ENCODE results near the gene INTS13.

- TF ChIP-seq RAD21 (IDR thresholded peaks at IDR 0.05; ENCODE audit: low read length) (no peak), CHD2 (IDR thresholded peaks at IDR 0.05; ENCODE audit: low read length, partially characterized antibody) (no peak), SIN3A (IDR thresholded peaks at IDR 0.05; ENCODE audit: borderline replicate concordance, low read depth, low read length) (no peak), EP300 (IDR thresholded peaks at IDR 0.05; ENCODE audit: borderline replicate concordance in 1 of 2, low read depth in 1 of 2, low read length in 1 of 2) (no peak), SMC3 (IDR thresholded peaks at IDR 0.05; ENCODE audit: low read depth, low read length) (no peak), POLR2AphosphoS5 (IDR thresholded peaks at IDR 0.05; ENCODE audit: low read depth, low read length) (no peak), YY1 (IDR thresholded peaks at IDR 0.05; ENCODE audit: low read depth) (no peak), USF2 (IDR thresholded peaks at IDR 0.05; ENCODE audit: borderline replicate concordance, low read depth, low read length) (no peak), TEAD4 (IDR thresholded peaks at IDR 0.05; ENCODE audit: borderline replicate concordance, insufficient read depth) (no peak), JUND (IDR thresholded peaks at IDR 0.05) (no peak), GABPA (IDR thresholded peaks at IDR 0.05; ENCODE audit: low read depth) (no peak)
- TF ChIP-seq, protein P1, sequence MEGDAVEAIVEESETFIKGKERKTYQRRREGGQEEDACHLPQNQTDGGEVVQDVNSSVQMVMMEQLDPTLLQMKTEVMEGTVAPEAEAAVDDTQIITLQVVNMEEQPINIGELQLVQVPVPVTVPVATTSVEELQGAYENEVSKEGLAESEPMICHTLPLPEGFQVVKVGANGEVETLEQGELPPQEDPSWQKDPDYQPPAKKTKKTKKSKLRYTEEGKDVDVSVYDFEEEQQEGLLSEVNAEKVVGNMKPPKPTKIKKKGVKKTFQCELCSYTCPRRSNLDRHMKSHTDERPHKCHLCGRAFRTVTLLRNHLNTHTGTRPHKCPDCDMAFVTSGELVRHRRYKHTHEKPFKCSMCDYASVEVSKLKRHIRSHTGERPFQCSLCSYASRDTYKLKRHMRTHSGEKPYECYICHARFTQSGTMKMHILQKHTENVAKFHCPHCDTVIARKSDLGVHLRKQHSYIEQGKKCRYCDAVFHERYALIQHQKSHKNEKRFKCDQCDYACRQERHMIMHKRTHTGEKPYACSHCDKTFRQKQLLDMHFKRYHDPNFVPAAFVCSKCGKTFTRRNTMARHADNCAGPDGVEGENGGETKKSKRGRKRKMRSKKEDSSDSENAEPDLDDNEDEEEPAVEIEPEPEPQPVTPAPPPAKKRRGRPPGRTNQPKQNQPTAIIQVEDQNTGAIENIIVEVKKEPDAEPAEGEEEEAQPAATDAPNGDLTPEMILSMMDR (IDR thresholded peaks at IDR 0.05) = no peak
- TF ChIP-seq, protein P2, sequence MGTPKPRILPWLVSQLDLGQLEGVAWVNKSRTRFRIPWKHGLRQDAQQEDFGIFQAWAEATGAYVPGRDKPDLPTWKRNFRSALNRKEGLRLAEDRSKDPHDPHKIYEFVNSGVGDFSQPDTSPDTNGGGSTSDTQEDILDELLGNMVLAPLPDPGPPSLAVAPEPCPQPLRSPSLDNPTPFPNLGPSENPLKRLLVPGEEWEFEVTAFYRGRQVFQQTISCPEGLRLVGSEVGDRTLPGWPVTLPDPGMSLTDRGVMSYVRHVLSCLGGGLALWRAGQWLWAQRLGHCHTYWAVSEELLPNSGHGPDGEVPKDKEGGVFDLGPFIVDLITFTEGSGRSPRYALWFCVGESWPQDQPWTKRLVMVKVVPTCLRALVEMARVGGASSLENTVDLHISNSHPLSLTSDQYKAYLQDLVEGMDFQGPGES (IDR thresholded peaks at IDR 0.05; ENCODE audit: low read depth, low read length) = no peak
- TF ChIP-seq, protein P3, sequence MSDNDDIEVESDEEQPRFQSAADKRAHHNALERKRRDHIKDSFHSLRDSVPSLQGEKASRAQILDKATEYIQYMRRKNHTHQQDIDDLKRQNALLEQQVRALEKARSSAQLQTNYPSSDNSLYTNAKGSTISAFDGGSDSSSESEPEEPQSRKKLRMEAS (IDR thresholded peaks at IDR 0.05; ENCODE audit: low read depth) = no peak
Measured at GRCh38 chr12:26868447-26869103, 69.2 kb downstream of the INTS13 start.

Measured in SK-N-SH (cell line).